Trophoblast cell (in vitro differentiated cells and primary cell): ENCODE results near the gene SAMD3.
"Not testable (repeated sequence)": the region's sequence is repeated elsewhere in the genome, so short reads cannot be mapped to it uniquely, and the experiment has no call there.

Source experiments
- DNase-seq, 2 donors: peaks; one replicate each; pipeline ENCODE4 v3.0.0-alpha.2; 2016
- H2AFZ ChIP-seq: 2 replicates; pipeline ENCODE4 v1.6.1; 2013; ENCODE audit warnings: low read length, moderate library complexity, mild to moderate bottlenecking; ENCODE audit not compliant: insufficient read depth, poor library complexity
- H2AK5ac ChIP-seq: 2 replicates; pipeline ENCODE4 v1.6.1; 2013; ENCODE audit warnings: mild to moderate bottlenecking, low read length
- H2BK120ac ChIP-seq: 2 replicates; pipeline ENCODE4 v1.6.1; 2013; ENCODE audit warnings: low read length, mild to moderate bottlenecking, moderate library complexity; ENCODE audit not compliant: insufficient read depth, poor library complexity
- H2BK12ac ChIP-seq: 2 replicates; pipeline ENCODE4 v1.6.1; 2013; ENCODE audit warnings: mild to moderate bottlenecking, low read length, moderate library complexity
- H2BK5ac ChIP-seq: 2 replicates; pipeline ENCODE4 v1.6.1; 2013; ENCODE audit warnings: low read length, low read depth, moderate library complexity, mild to moderate bottlenecking; ENCODE audit not compliant: poor library complexity
- H3K14ac ChIP-seq: 2 replicates; pipeline ENCODE4 v1.6.1; 2013; ENCODE audit warnings: mild to moderate bottlenecking, low read length
- H3K18ac ChIP-seq: 2 replicates; pipeline ENCODE4 v1.6.1; 2013; ENCODE audit warnings: mild to moderate bottlenecking, low read length
- H3K23ac ChIP-seq: 2 replicates; pipeline ENCODE4 v1.6.1; 2013; ENCODE audit warnings: low read length
- H3K27ac ChIP-seq: 2 replicates; pipeline ENCODE4 v1.5.1; 2013; ENCODE audit warnings: low read depth, mild to moderate bottlenecking, inconsistent platforms, low read length, moderate library complexity
- H3K27me3 ChIP-seq: 2 replicates; pipeline ENCODE4 v1.6.1; 2013; ENCODE audit warnings: inconsistent platforms, mild to moderate bottlenecking, low read length, moderate library complexity; ENCODE audit not compliant: insufficient read depth
- H3K36me3 ChIP-seq, 2 experiments: 1 replicate in 1 of 2; 2 replicates in 1 of 2; pipeline ENCODE4 v1.6.1; 2013; ENCODE audit warnings: low read length in 2 of 2, mild to moderate bottlenecking in 2 of 2, moderate library complexity in 1 of 2; ENCODE audit not compliant: insufficient read depth in 2 of 2, control insufficient read depth in 1 of 2
- H3K4ac ChIP-seq: 2 replicates; pipeline ENCODE4 v1.6.1; 2013; ENCODE audit warnings: low read depth, mild to moderate bottlenecking, low read length, moderate library complexity
- H3K4me1 ChIP-seq, 2 experiments: 1 replicate in 1 of 2; 2 replicates in 1 of 2; pipeline ENCODE4 v1.6.1; 2013; ENCODE audit warnings: low read length in 2 of 2, mild to moderate bottlenecking in 2 of 2, moderate library complexity in 1 of 2; ENCODE audit not compliant: insufficient read depth in 2 of 2, control insufficient read depth in 1 of 2
- H3K4me2 ChIP-seq: 2 replicates; pipeline ENCODE4 v1.6.1; 2013; ENCODE audit warnings: inconsistent platforms, mild to moderate bottlenecking, low read length, moderate library complexity
- H3K4me3 ChIP-seq: 2 replicates; pipeline ENCODE4 v1.5.1; 2013; ENCODE audit warnings: mild to moderate bottlenecking, low read depth, low read length, inconsistent platforms
- H3K79me1 ChIP-seq: one replicate; pipeline ENCODE4 v1.6.1; 2013; ENCODE audit warnings: low read length
- H3K79me2 ChIP-seq: 2 replicates; pipeline ENCODE4 v1.6.1; 2013; ENCODE audit warnings: low read length, mild to moderate bottlenecking; ENCODE audit not compliant: control insufficient read depth, insufficient read depth, poor library complexity
- H3K9ac ChIP-seq: 2 replicates; pipeline ENCODE4 v1.6.1; 2013; ENCODE audit warnings: mild to moderate bottlenecking, low read length
- H3K9me3 ChIP-seq: 2 replicates; pipeline ENCODE4 v1.6.1; 2013; ENCODE audit warnings: low read depth, mild to moderate bottlenecking, control low read depth, inconsistent platforms, low read length; ENCODE audit not compliant: insufficient read depth
- H4K12ac ChIP-seq: 2 replicates; pipeline ENCODE4 v1.6.1; 2013; ENCODE audit warnings: low read depth, mild to moderate bottlenecking, low read length, moderate library complexity
- H4K8ac ChIP-seq: 2 replicates; pipeline ENCODE4 v1.6.1; 2013; ENCODE audit warnings: low read depth, mild to moderate bottlenecking, low read length, moderate library complexity
- H4K91ac ChIP-seq: one replicate; pipeline ENCODE4 v1.6.1; 2013; ENCODE audit warnings: low read depth, mild to moderate bottlenecking, low read length, moderate library complexity
- WGBS: extraction: QIAGEN DNeasy Blood & Tissue Kit; methylation state at CpG from one replicate; pipeline ENCODE4 v1.1.7; 2013; ENCODE audit warnings: missing lambda C conversion rate; ENCODE audit not compliant: insufficient read length, insufficient coverage; ENCODE audit errors: extremely low coverage; 5-methylcytosine and 5-hydroxymethylcytosine counted together

Gene SAMD3

GRCh38 chr6:130117187-130117701, 105.5 kb downstream of the SAMD3 start:
- H2BK5ac ChIP-seq, H2AFZ ChIP-seq, H3K79me2 ChIP-seq, H4K8ac ChIP-seq, DNase-seq, H3K23ac ChIP-seq, H3K36me3 ChIP-seq, H3K14ac ChIP-seq, H3K27me3 ChIP-seq, H3K79me1 ChIP-seq, H4K91ac ChIP-seq, H4K12ac ChIP-seq, H2BK12ac ChIP-seq, H3K4me3 ChIP-seq, H3K4me1 ChIP-seq, H2BK120ac ChIP-seq, H3K27ac ChIP-seq, H2AK5ac ChIP-seq, H3K9ac ChIP-seq, H3K4ac ChIP-seq, H3K9me3 ChIP-seq, H3K18ac ChIP-seq, H3K4me2 ChIP-seq: not testable (repeated sequence)
- no CpG with 5 or more reads among the region's 4 CpGs for WGBS

DNA sequence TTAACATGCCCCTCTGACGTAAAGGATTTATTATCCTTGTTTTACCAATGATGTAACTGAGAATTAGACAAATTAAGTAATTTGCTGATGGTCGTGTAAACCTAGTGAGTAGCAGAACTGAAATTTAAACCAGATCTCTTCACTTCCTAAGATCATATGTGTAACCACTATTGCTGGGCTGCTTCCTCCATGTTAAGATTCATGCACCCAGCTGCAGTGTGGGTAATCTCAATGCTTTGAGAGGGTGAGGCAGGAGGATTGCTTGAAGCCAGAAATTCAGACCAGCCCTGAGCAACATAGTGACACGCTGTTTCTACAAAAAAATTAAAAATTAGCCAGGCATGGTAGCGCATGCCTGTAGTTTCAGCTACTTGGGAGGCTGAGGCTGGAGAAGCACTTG, 106.5 kb downstream of the SAMD3 start:
- H4K91ac ChIP-seq = no peak overlapping the region
- no CpG with 5 or more reads among the region's 4 CpGs for WGBS
- H2BK120ac ChIP-seq = no peak overlapping the region
- H3K18ac ChIP-seq = no peak overlapping the region
- no peak for DNase-seq
- no peak overlapping the region for H3K4me3 ChIP-seq
- H3K9me3 ChIP-seq = no peaks in the 10 kb centered on the region
- H4K12ac ChIP-seq = no peak overlapping the region
- H3K4ac ChIP-seq = no peak overlapping the region
- H2BK5ac ChIP-seq = no peak overlapping the region
- H3K4me2 ChIP-seq = no peak overlapping the region
- H3K27ac ChIP-seq = no peak overlapping the region
- no peak overlapping the region for H3K14ac ChIP-seq
- H3K23ac ChIP-seq = no peak overlapping the region
- no peaks in the 10 kb centered on the region for H3K4me1 ChIP-seq
- H3K79me2 ChIP-seq = no peaks in the 10 kb centered on the region
- no peak overlapping the region for H2BK12ac ChIP-seq
- H2AK5ac ChIP-seq = no peak overlapping the region
- H4K8ac ChIP-seq = no peak overlapping the region
- H3K36me3 ChIP-seq = no peaks in the 10 kb centered on the region
- no peak overlapping the region for H2AFZ ChIP-seq
- H3K27me3 ChIP-seq = no peaks in the 10 kb centered on the region
- no peak overlapping the region for H3K9ac ChIP-seq
- H3K79me1 ChIP-seq = no peaks in the 10 kb centered on the region

- Histone ChIP-seq H3K9ac (no peak overlapping the region), H2AFZ (no peak overlapping the region), H3K4me1 (no peaks in the 10 kb centered on the region), H4K12ac (no peak overlapping the region), H2AK5ac (no peak overlapping the region), H3K4me3 (no peak overlapping the region), H3K27me3 (no peaks in the 10 kb centered on the region), H2BK12ac (no peak overlapping the region), H3K14ac (no peak overlapping the region), H4K91ac (no peak overlapping the region), H2BK120ac (no peak overlapping the region), H3K4me2 (no peak overlapping the region), H3K4ac (no peak overlapping the region), H3K79me1 (no peaks in the 10 kb centered on the region), H3K18ac (no peak overlapping the region), H4K8ac (no peak overlapping the region), H3K23ac (no peak overlapping the region), H2BK5ac (no peak overlapping the region), H3K27ac (no peak overlapping the region), H3K9me3 (no peaks in the 10 kb centered on the region), H3K36me3 (no peaks in the 10 kb centered on the region), H3K79me2 (no peaks in the 10 kb centered on the region)
- WGBS = no CpG with 5 or more reads among the region's 6 CpGs
- peak in 1 of 2 donors; percentile 42 for DNase-seq
These were observed 107.7 kb downstream of the SAMD3 start for GRCh38 chr6:130115036-130115435.

DNA sequence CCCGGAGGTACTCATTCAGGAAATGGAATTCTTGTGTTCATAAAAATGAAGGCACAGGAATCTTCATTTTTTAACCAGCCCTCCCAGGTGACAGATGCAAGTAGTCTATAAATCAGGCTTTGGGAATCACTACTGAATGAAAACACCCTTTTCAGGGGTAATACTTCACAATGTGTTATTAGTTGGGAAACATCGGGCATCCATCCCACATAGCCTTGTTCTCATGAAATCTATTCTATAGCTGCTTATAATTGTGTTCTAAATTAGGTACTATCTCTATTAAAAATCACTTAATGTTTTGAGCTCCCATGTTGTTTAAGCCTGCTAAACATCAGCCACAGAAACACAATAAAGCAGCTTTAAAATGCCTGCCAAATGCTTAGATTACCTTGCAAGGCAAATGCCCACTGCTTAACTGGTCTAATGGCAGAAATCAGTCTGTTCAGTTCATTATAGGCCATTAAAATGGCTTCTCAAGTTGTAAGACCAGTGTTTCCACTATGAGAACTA, 109.5 kb downstream of the SAMD3 start:
- H3K9ac ChIP-seq = no peak overlapping the region
- DNase-seq = no peak
- H3K79me2 ChIP-seq = no peaks in the 10 kb centered on the region
- H4K91ac ChIP-seq = no peak overlapping the region
- H3K36me3 ChIP-seq = no peaks in the 10 kb centered on the region
- no peak overlapping the region for H2BK12ac ChIP-seq
- H4K8ac ChIP-seq = no peak overlapping the region
- WGBS = no CpG with 5 or more reads among the region's 2 CpGs
- no peak overlapping the region for H3K4me2 ChIP-seq
- no peak overlapping the region for H2BK120ac ChIP-seq
- no peaks in the 10 kb centered on the region for H3K9me3 ChIP-seq
- H3K4me3 ChIP-seq = no peak overlapping the region
- no peak overlapping the region for H2AK5ac ChIP-seq
- H3K27ac ChIP-seq = no peak overlapping the region
- no peak overlapping the region for H2BK5ac ChIP-seq
- no peaks in the 10 kb centered on the region for H3K79me1 ChIP-seq
- no peak overlapping the region for H3K18ac ChIP-seq
- no peak overlapping the region for H2AFZ ChIP-seq
- H3K23ac ChIP-seq = no peak overlapping the region
- H4K12ac ChIP-seq = no peak overlapping the region
- H3K14ac ChIP-seq = no peak overlapping the region
- no peak overlapping the region for H3K4ac ChIP-seq
- H3K4me1 ChIP-seq = no peaks in the 10 kb centered on the region
- no peaks in the 10 kb centered on the region for H3K27me3 ChIP-seq
